Activated CD4-positive, alpha-beta T cell treated with anti-CD3 and anti-CD28 coated beads, Interleukin-2, amount 10 ng/mL, durations not matched to agents 7 days and 5 days (primary cell): ENCODE results near the gene CNTNAP2. TPM values are rescaled to one million over a fixed set of nuclear protein-coding genes. Genes with fewer than 3 reads are reported as not detected.

ENCODE experiments used
- CTCF ChIA-PET: fragments of 350-600 bp; sonication (Branson Sonifier 250); formaldehyde crosslinking; loops from one replicate; lab custom pipeline; 2021; ENCODE audit warnings: antibody characterized with exemption; lab: Charles Lee
- POLR2A ChIA-PET: fragments of 350-600 bp; sonication (Branson Sonifier 250); formaldehyde crosslinking; loops from one replicate; lab custom pipeline; 2021; ENCODE audit warnings: antibody characterized with exemption; lab: Charles Lee
- DNase-seq: peaks from one replicate; pipeline ENCODE4 v3.0.0-alpha.2; 2020
- H3K27ac Mint-ChIP-seq: one replicate; pipeline ENCODE4 v1.8.0; 2021; ENCODE audit warnings: mild to moderate bottlenecking, moderate library complexity, mixed read lengths
- H3K27me3 Mint-ChIP-seq: one replicate; pipeline ENCODE4 v1.8.0; 2021; ENCODE audit warnings: mixed read lengths
- H3K36me3 Mint-ChIP-seq: one replicate; pipeline ENCODE4 v1.8.0; 2021; ENCODE audit warnings: low read depth, mixed read lengths
- H3K4me1 Mint-ChIP-seq: one replicate; pipeline ENCODE4 v1.8.0; 2021; ENCODE audit warnings: mixed read lengths
- H3K4me3 Mint-ChIP-seq: one replicate; pipeline ENCODE4 v1.8.0; 2021; ENCODE audit warnings: mild to moderate bottlenecking, moderate library complexity, mixed read lengths
- H3K9me3 Mint-ChIP-seq: one replicate; pipeline ENCODE4 v1.8.0; 2021; ENCODE audit warnings: mixed read lengths
- total RNA-seq, 2 experiments: library from RNA; stranded (reverse); gene quantifications; one replicate each; pipeline ENCODE4 v1.2.3, GENCODE V29; 2021

The CNTNAP2 gene
- total RNA-seq, 2 experiments from 2014 or later, result not detected

- Mint-ChIP-seq H3K36me3 (no peaks in the 10 kb centered on the region), H3K27ac (no peak overlapping the region), H3K9me3 (no peaks in the 10 kb centered on the region), H3K4me3 (no peak overlapping the region), H3K4me1 (peaks cover 10% of the 10 kb centered on the region), H3K27me3 (no peaks in the 10 kb centered on the region)
- ChIA-PET CTCF (no interaction called here), POLR2A (no interaction called here)
- DNase-seq, result no peak
Measured at GRCh38 chr7:146656988-146657387, 540.4 kb downstream of the CNTNAP2 start.

- DNase-seq, result no peak
- H3K27ac Mint-ChIP-seq, result no peak overlapping the region
- H3K9me3 Mint-ChIP-seq, result no peaks in the 10 kb centered on the region
- H3K27me3 Mint-ChIP-seq, result no peaks in the 10 kb centered on the region
- H3K36me3 Mint-ChIP-seq, result no peaks in the 10 kb centered on the region
- H3K4me1 Mint-ChIP-seq, result peaks cover 10% of the 10 kb centered on the region
- no peak overlapping the region for H3K4me3 Mint-ChIP-seq
- ChIA-PET POLR2A (no interaction called here), CTCF (no interaction called here)
Measured at GRCh38 chr7:146658604-146659003, 542.0 kb downstream of the CNTNAP2 start.

GRCh38 chr7:146659732-146660131 is 543.1 kb downstream of the CNTNAP2 start:
- Mint-ChIP-seq H3K4me1 (peaks cover 10% of the 10 kb centered on the region), H3K4me3 (no peak overlapping the region), H3K36me3 (no peaks in the 10 kb centered on the region), H3K27me3 (no peaks in the 10 kb centered on the region), H3K9me3 (no peaks in the 10 kb centered on the region), H3K27ac (no peak overlapping the region)
- ChIA-PET POLR2A (no interaction called here), CTCF (no interaction called here)
- no peak for DNase-seq

- no peaks in the 10 kb centered on the region for H3K27me3 Mint-ChIP-seq
- H3K27ac Mint-ChIP-seq, result no peak overlapping the region
- H3K4me1 Mint-ChIP-seq, result peaks cover 9% of the 10 kb centered on the region
- no peaks in the 10 kb centered on the region for H3K9me3 Mint-ChIP-seq
- no peaks in the 10 kb centered on the region for H3K36me3 Mint-ChIP-seq
- ChIA-PET CTCF (no interaction called here), POLR2A (no interaction called here)
- H3K4me3 Mint-ChIP-seq, result no peak overlapping the region
- no peak for DNase-seq
Measured at GRCh38 chr7:146660839-146661238, 544.2 kb downstream of the CNTNAP2 start.

GRCh38 chr7:146661435-146661834 is 544.8 kb downstream of the CNTNAP2 start:
- Mint-ChIP-seq H3K9me3 (no peaks in the 10 kb centered on the region), H3K27ac (no peak overlapping the region), H3K36me3 (no peaks in the 10 kb centered on the region), H3K4me3 (no peak overlapping the region), H3K4me1 (peaks cover 4% of the 10 kb centered on the region), H3K27me3 (no peaks in the 10 kb centered on the region)
- no peak for DNase-seq
- POLR2A ChIA-PET, result no interaction called here
- CTCF ChIA-PET, result no interaction called here

- H3K36me3 Mint-ChIP-seq, result no peaks in the 10 kb centered on the region
- H3K4me3 Mint-ChIP-seq, result no peak overlapping the region
Measured at GRCh38 chr7:146661929-146662328, 545.3 kb downstream of the CNTNAP2 start.

GRCh38 chr7:146665023-146665422 is 548.4 kb downstream of the CNTNAP2 start:
- Mint-ChIP-seq H3K4me3 (no peak overlapping the region), H3K36me3 (no peaks in the 10 kb centered on the region), H3K27ac (no peak overlapping the region), H3K4me1 (no peaks in the 10 kb centered on the region), H3K27me3 (no peaks in the 10 kb centered on the region), H3K9me3 (no peaks in the 10 kb centered on the region)
- ChIA-PET CTCF (no interaction called here), POLR2A (no interaction called here)
- DNase-seq, result no peak

More at GRCh38 chr7:146661929-146662328, 545.3 kb downstream of the CNTNAP2 start:
- no peak overlapping the region for H3K27ac Mint-ChIP-seq
- H3K27me3 Mint-ChIP-seq, result no peaks in the 10 kb centered on the region
- no peak for DNase-seq
- peaks cover under 1% of the 10 kb centered on the region for H3K4me1 Mint-ChIP-seq
- CTCF ChIA-PET, result no interaction called here
- H3K9me3 Mint-ChIP-seq, result no peaks in the 10 kb centered on the region
- POLR2A ChIA-PET, result no interaction called here

GRCh38 chr7:146670532-146670931 is 553.9 kb downstream of the CNTNAP2 start:
- H3K27ac Mint-ChIP-seq, result no peak overlapping the region
- no peak overlapping the region for H3K4me3 Mint-ChIP-seq
- no peaks in the 10 kb centered on the region for H3K4me1 Mint-ChIP-seq
- DNase-seq, result no peak
- H3K9me3 Mint-ChIP-seq, result no peaks in the 10 kb centered on the region
- H3K36me3 Mint-ChIP-seq, result no peaks in the 10 kb centered on the region
- ChIA-PET POLR2A (no interaction called here), CTCF (no interaction called here)
- no peaks in the 10 kb centered on the region for H3K27me3 Mint-ChIP-seq

GRCh38 chr7:146681487-146681886 is 564.9 kb downstream of the CNTNAP2 start:
- Mint-ChIP-seq H3K27me3 (no peaks in the 10 kb centered on the region), H3K4me1 (no peaks in the 10 kb centered on the region)
- POLR2A ChIA-PET, result no interaction called here

GRCh38 chr7:146683439-146683838 is 566.8 kb downstream of the CNTNAP2 start:
- H3K27ac Mint-ChIP-seq, result no peak overlapping the region
- no peaks in the 10 kb centered on the region for H3K27me3 Mint-ChIP-seq
- DNase-seq, result no peak
- H3K4me3 Mint-ChIP-seq, result no peak overlapping the region
- ChIA-PET POLR2A (interaction anchor here (0.6 kb wide), 1 partner anchor 681 kb away, joined by 14 read pairs; no protein-coding TSS in a partner anchor), CTCF (no interaction called here)
- no peaks in the 10 kb centered on the region for H3K4me1 Mint-ChIP-seq
- no peaks in the 10 kb centered on the region for H3K36me3 Mint-ChIP-seq
- H3K9me3 Mint-ChIP-seq, result peaks cover 3% of the 10 kb centered on the region

More at GRCh38 chr7:146681487-146681886, 564.9 kb downstream of the CNTNAP2 start:
- H3K36me3 Mint-ChIP-seq, result no peaks in the 10 kb centered on the region
- H3K27ac Mint-ChIP-seq, result no peak overlapping the region
- CTCF ChIA-PET, result no interaction called here
- no peak overlapping the region for H3K4me3 Mint-ChIP-seq
- DNase-seq, result no peak
- H3K9me3 Mint-ChIP-seq, result peaks cover 3% of the 10 kb centered on the region

GRCh38 chr7:146690987-146691386 is 574.4 kb downstream of the CNTNAP2 start:
- no peaks in the 10 kb centered on the region for H3K36me3 Mint-ChIP-seq
- H3K27ac Mint-ChIP-seq, result no peak overlapping the region
- no peaks in the 10 kb centered on the region for H3K9me3 Mint-ChIP-seq
- H3K27me3 Mint-ChIP-seq, result no peaks in the 10 kb centered on the region
- ChIA-PET POLR2A (interaction anchor here (0.5 kb wide), 1 partner anchor 1587 kb away, joined by 3 read pairs; no protein-coding TSS in a partner anchor), CTCF (no interaction called here)
- H3K4me1 Mint-ChIP-seq, result no peaks in the 10 kb centered on the region
- H3K4me3 Mint-ChIP-seq, result no peak overlapping the region
- no peak for DNase-seq

- ChIA-PET POLR2A (no interaction called here), CTCF (no interaction called here)
- DNase-seq, result no peak
- Mint-ChIP-seq H3K27me3 (no peaks in the 10 kb centered on the region), H3K4me1 (no peaks in the 10 kb centered on the region), H3K9me3 (no peaks in the 10 kb centered on the region), H3K4me3 (no peak overlapping the region), H3K27ac (no peak overlapping the region), H3K36me3 (no peaks in the 10 kb centered on the region)
Measured at GRCh38 chr7:146698995-146699610, 582.5 kb downstream of the CNTNAP2 start.

GRCh38 chr7:146700015-146700560 is 583.5 kb downstream of the CNTNAP2 start:
- Mint-ChIP-seq H3K4me3 (no peak overlapping the region), H3K4me1 (no peaks in the 10 kb centered on the region), H3K9me3 (no peaks in the 10 kb centered on the region), H3K27ac (no peak overlapping the region), H3K27me3 (no peaks in the 10 kb centered on the region), H3K36me3 (no peaks in the 10 kb centered on the region)
- DNase-seq, result no peak
- ChIA-PET POLR2A (no interaction called here), CTCF (no interaction called here)

GRCh38 chr7:146701166-146701565 is 584.6 kb downstream of the CNTNAP2 start:
- Mint-ChIP-seq H3K9me3 (no peaks in the 10 kb centered on the region), H3K36me3 (no peaks in the 10 kb centered on the region), H3K27ac (no peak overlapping the region), H3K4me1 (no peaks in the 10 kb centered on the region), H3K27me3 (no peaks in the 10 kb centered on the region), H3K4me3 (no peak overlapping the region)
- POLR2A ChIA-PET, result no interaction called here
- no peak for DNase-seq
- CTCF ChIA-PET, result no interaction called here
